ENCODE data around the gene TENM4.

DNA sequence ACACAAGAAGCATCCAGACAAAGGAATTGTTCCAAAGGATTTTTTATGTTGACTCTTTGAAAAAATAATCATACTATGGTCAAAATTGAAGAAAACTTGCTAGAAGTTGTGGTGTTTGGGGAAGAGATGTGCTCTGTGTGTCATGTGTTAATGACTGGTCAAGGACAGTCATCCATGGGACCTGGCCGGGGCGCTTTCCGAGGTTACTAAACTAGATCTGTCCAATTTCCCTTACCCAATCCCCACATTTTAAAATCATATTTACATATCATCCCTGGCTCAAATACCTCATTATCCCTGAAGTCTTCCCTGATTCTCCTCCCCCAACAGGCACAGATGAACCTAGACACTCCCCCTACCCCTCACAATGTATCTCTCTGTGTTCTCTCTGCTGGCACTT, 289.4 kb downstream of the TENM4 start:
- TF ChIP-seq, protein P1, sequence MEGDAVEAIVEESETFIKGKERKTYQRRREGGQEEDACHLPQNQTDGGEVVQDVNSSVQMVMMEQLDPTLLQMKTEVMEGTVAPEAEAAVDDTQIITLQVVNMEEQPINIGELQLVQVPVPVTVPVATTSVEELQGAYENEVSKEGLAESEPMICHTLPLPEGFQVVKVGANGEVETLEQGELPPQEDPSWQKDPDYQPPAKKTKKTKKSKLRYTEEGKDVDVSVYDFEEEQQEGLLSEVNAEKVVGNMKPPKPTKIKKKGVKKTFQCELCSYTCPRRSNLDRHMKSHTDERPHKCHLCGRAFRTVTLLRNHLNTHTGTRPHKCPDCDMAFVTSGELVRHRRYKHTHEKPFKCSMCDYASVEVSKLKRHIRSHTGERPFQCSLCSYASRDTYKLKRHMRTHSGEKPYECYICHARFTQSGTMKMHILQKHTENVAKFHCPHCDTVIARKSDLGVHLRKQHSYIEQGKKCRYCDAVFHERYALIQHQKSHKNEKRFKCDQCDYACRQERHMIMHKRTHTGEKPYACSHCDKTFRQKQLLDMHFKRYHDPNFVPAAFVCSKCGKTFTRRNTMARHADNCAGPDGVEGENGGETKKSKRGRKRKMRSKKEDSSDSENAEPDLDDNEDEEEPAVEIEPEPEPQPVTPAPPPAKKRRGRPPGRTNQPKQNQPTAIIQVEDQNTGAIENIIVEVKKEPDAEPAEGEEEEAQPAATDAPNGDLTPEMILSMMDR (IDR thresholded peaks at IDR 0.05): no peak
- no peak for TF ChIP-seq POLR2A (IDR thresholded peaks at IDR 0.05)
